ENCODE data around the gene PPFIBP2. TPM values are rescaled to one million over a fixed set of nuclear protein-coding genes. Genes with fewer than 3 reads are reported as not detected.

PPFIBP2 gene
- total and polyA plus RNA-seq, 10 donors, result 17.2 to 75.1 (median 40.4) TPM

- 41 to 87% (median 48%) methylated on average over 2 of the region's 2 CpGs for WGBS, 5 donors
Measured at GRCh38 chr11:7561562-7561961, 47.8 kb downstream of the PPFIBP2 start.

GRCh38 chr11:7563281-7563680 lies 49.5 kb downstream of the PPFIBP2 start:
- TF ChIP-seq CTCF (IDR thresholded peaks at IDR 0.05 in 8 of 11, conservative IDR thresholded peaks at IDR 0.05 in 3 of 11) (no peak), POLR2A (IDR thresholded peaks at IDR 0.05) (no peak), POLR2AphosphoS5 (IDR thresholded peaks at IDR 0.05) (no peak)
- H3K4me1 ChIP-seq, result no peaks in the 10 kb centered on the region
- H3K27me3 ChIP-seq (replicated peaks in 1 of 7), result peaks cover 0 to 12% (median 0%) of the 10 kb centered on the region in 7 donors
- H3K9me3 ChIP-seq, result peaks cover 0 to 5% (median 0%) of the 10 kb centered on the region in 8 donors
- peaks cover 0 to 35% (median 9%) of the 10 kb centered on the region in 6 donors for H3K36me3 ChIP-seq
- intact Hi-C loops (cut with DNase I; ENCODE audit: low total_unique reads), result no loop called here
- H3K4me3 ChIP-seq, result no peak overlapping the region
- 85 to 96% (median 93%) methylated on average over 2 of the region's 2 CpGs for WGBS, 5 donors
- no peak overlapping the region for H3K27ac ChIP-seq
- DNase-seq, result no peak

More at GRCh38 chr11:7561562-7561961, 47.8 kb downstream of the PPFIBP2 start:
- no peak overlapping the region for H3K4me3 ChIP-seq
- no peak for DNase-seq
- H3K36me3 ChIP-seq, result peaks cover 0 to 18% (median 6%) of the 10 kb centered on the region in 6 donors
- H3K9me3 ChIP-seq, result no peaks in the 10 kb centered on the region
- H3K27ac ChIP-seq, result no peak overlapping the region
- H3K27me3 ChIP-seq (replicated peaks in 1 of 7), result peaks cover 0 to 10% (median 0%) of the 10 kb centered on the region in 7 donors
- intact Hi-C loops (cut with DNase I; ENCODE audit: low total_unique reads), result no loop called here
- TF ChIP-seq POLR2A (IDR thresholded peaks at IDR 0.05), result no peak
- H3K4me1 ChIP-seq, result no peaks in the 10 kb centered on the region

GRCh38 chr11:7564803-7565202 lies 51.0 kb downstream of the PPFIBP2 start:
- no peak overlapping the region for H3K27ac ChIP-seq
- intact Hi-C loops (cut with DNase I; ENCODE audit: low total_unique reads), result no loop called here
- DNase-seq, result no peak
- 49 to 85% (median 56%) methylated on average over 2 of the region's 2 CpGs for WGBS, 5 donors
- peaks cover 0 to 8% (median 0%) of the 10 kb centered on the region in 8 donors for H3K9me3 ChIP-seq
- no peaks in the 10 kb centered on the region for H3K4me1 ChIP-seq
- H3K4me3 ChIP-seq, result no peak overlapping the region
- no peak for TF ChIP-seq CTCF (IDR thresholded peaks at IDR 0.05 in 8 of 11, conservative IDR thresholded peaks at IDR 0.05 in 3 of 11)
- H3K36me3 ChIP-seq, result peaks cover 0 to 41% (median 9%) of the 10 kb centered on the region in 6 donors
- peaks cover 0 to 23% (median 0%) of the 10 kb centered on the region in 7 donors for H3K27me3 ChIP-seq (replicated peaks in 1 of 7)

- no peak overlapping the region for H3K4me3 ChIP-seq
- TF ChIP-seq POLR2AphosphoS5 (IDR thresholded peaks at IDR 0.05) (no peak), POLR2A (IDR thresholded peaks at IDR 0.05) (no peak), CTCF (IDR thresholded peaks at IDR 0.05 in 8 of 11, conservative IDR thresholded peaks at IDR 0.05 in 3 of 11) (no peak)
- WGBS, 5 donors, result 63 to 75% (median 72%) methylated on average over 1 of the region's 1 CpG
- H3K27ac ChIP-seq, result no peak overlapping the region
- peaks cover 0 to 26% (median 0%) of the 10 kb centered on the region in 7 donors for H3K27me3 ChIP-seq (replicated peaks in 1 of 7)
- peaks cover 0 to 41% (median 9%) of the 10 kb centered on the region in 6 donors for H3K36me3 ChIP-seq
- H3K4me1 ChIP-seq, result peaks cover 0 to 9% (median 8%) of the 10 kb centered on the region in 6 donors
- intact Hi-C loops (cut with DNase I; ENCODE audit: low total_unique reads), result no loop called here
- peaks cover 0 to 8% (median 0%) of the 10 kb centered on the region in 8 donors for H3K9me3 ChIP-seq
- DNase-seq, result no peak
Measured at GRCh38 chr11:7567311-7567710, 53.5 kb downstream of the PPFIBP2 start.
